Measurements from ENCODE around the gene SRPK3.

Gene SRPK3

DNA sequence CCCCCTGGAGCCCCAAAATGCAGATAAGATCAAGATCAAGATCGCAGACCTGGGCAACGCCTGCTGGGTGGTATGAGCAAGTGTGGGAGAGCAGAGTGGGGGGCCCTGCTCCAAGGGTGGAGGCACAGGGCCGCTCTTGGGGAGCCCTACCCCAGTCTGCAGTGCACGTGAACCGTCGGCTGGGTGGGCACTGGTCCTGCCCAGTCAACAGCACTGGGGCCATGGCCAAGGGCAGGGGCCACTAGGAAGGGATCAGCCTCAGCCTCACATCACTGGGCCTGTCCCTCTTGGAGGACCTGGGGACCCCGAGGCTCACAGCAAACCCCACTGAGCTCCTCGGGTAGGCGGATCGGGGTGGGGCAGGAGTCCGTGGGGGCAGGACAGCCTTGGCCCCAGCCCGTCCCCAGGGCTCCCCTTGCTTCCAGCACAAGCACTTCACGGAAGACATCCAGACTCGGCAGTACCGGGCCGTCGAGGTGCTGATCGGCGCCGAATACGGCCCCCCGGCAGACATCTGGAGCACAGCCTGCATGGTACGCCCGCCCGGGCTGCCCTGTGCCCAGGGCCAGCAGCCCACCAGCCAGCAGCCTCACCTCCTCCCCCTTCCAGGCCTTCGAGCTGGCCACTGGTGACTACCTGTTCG, 3.6 kb downstream of the SRPK3 start:
- DNase-seq (ENCODE audit: low read depth): no peak

DNA sequence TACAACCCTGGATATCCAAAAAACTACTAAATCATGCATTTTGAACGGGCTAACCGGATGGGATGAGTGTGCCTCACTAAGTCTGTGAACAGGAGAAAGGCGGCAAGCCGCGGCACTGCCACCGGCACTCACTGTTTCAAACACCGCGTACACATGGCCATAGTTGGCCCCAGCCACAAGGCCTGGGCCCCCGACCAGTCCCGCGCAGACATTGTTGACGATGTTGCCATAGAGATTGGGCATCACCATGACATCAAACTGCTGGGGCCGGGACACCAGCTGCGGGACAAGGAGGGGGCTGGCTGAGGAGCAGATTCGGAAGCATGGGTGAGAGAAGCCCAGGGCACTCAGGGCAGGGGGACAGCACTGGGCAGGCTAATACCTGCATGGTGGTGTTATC, 5.8 kb downstream of the SRPK3 start:
- no peak for DNase-seq (ENCODE audit: low read depth)

DNA sequence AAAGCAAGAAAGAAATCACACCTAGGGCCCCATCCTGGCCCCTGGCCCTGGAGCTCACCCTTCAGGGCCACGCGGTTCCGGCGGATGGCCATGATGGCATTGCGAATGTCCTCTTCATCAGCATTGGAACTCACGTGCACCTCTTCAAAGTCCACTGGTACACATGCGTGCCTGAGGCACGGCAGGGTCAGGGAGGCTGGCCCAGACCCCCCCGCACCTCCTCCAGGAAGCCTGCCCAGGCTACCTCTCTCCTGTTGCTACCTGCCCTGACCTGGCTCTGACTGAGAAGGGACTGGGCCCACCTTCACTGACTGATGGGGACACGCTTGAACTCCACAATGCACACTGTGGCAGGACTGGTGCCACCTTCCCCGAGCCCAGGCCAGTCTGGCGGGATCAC, 8.8 kb downstream of the SRPK3 start:
- DNase-seq (ENCODE audit: low read depth): no peak

- DNase-seq (ENCODE audit: low read depth): no peak
Observed at GRCh38 chrX:153791104-153791852, 10.4 kb downstream of the SRPK3 start.

DNA sequence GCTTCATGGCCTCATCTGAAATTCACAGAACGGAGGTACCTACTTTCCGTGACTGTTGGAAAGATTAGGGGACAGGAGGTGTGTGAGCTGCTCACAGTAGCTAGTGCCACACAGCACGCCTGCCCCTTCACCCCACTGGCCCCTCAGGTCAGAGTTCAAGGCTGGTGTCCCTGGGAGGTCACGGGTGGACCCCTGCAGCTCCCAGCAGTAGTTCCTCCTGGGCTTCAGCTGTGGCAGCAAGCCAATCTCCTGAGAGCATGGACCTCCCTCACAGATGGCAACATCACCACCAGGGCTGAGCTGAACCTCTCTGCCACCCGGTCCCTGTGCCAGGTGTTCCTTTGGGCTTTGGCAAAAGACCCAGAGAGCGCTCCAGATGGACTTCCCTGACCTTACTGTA, 11.5 kb downstream of the SRPK3 start:
- no peak for DNase-seq (ENCODE audit: low read depth)

DNA sequence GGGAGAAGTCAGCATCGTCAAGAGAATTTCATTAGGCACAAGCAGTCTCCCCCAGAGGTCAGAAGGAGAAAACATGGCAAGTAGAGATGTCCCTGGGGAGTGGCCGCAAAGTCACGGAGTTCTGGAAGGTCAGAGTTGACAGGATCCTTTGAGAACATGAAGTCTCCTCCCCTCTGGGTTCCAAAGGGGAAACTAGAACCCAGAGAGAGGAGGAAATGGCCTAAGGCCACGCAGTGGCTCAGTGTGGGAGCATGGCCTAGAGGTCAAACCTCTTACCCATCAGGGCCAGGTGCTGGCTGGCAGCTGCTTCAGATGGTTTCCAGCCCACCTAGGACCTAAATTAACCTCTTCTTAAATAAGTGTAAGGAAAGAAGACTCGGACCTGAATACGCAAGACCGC, 12.4 kb downstream of the SRPK3 start:
- no peak for DNase-seq (ENCODE audit: low read depth)

DNA sequence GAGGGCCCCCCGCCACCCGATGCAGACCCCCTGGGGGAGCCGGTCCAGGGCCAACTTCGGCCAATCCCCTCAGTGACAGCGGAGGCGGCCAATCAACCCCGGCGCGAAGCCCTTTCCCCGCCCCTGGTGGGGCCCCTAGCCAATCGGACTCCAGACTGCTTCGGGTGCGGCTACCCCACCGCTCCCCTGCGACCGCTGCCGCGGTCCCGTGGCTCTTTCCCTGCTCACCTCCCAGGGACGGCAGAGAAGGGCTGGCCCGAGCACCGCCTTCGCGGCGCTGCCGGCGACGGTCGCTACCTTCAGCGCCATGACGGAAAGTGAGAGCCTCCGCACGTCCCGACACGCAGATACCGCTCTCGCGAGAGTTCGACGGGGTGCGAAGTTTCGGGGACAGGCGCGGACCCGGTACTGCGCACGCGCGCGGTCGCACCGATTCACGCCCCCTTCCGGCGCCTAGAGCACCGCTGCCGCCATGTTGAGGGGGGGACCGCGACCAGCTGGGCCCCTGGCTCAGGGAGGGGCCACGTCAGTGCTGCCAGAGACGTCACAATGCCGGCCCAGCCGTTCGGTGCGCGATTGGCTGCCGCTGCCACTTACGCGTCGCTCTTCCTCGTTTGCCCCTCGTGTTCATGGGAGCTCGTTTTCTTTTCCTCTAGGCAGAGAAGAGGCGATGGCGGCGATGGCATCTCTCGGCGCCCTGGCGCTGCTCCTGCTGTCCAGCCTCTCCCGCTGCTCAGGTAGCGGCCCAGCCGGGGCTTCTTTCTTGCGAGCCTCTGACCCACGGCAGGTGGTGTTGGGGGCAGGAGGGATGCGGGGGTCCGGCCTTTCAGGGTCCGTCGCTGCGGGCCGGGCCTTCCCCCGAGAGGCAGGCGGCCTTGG, 13.4 kb downstream of the SRPK3 start, which contains the start of the genes IDH3G and SSR4:
TSS of gene IDH3G (minus strand) at position 358 of the 879 bp plus-strand sequence. CDS start at position 309, 49 bp downstream.
TSS of gene SSR4 (plus strand) at position 651 of the 879 bp plus-strand sequence. CDS start at position 671, 20 bp downstream.
- DNase-seq (ENCODE audit: low read depth): peak; percentile 88

DNA sequence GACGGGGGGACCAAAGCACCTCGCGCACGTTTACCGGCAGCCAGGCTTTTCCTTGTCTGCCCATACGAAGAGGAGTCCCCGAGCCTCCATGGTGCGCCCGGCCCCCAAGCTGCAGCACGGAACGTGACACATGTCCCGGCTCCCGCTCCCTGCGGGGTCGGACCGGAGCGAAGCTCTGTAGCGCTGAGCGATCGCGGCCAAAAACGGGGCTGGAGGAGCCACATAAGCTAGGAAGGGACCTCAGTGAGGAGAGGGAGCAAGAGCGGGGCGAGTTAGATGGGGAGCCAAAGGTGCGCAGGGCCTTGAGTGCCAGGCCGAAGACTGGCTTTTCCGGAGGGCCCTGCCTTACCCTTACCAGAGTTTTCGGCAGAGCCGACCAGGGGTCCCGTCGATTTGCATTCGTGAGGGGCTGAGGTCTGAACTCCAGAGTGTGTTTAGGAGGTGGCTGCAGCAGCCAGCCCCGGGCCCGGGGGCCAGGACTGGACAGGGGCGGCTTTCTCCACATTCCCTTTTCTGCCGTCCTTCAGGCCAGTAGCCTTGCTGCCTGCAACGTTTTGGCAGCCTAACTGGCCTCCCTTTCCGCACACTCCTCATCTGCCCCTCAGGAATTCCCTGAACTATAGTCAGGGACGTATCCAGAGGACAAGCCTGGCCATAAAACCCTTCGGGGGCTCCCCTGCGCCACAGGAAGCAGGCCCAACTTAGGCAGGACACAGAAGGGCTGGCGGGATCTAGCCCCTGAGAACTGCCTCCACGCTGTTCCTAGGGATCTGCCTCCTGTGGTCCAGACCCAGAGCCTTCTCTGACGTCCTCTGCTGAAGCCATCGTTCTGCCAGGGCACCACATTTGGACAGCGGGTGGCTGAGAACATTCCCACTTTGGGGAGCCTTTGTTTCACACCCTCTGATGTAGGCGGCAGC, 14.3 kb downstream of the SRPK3 start:
- no peak for DNase-seq (ENCODE audit: low read depth)

DNA sequence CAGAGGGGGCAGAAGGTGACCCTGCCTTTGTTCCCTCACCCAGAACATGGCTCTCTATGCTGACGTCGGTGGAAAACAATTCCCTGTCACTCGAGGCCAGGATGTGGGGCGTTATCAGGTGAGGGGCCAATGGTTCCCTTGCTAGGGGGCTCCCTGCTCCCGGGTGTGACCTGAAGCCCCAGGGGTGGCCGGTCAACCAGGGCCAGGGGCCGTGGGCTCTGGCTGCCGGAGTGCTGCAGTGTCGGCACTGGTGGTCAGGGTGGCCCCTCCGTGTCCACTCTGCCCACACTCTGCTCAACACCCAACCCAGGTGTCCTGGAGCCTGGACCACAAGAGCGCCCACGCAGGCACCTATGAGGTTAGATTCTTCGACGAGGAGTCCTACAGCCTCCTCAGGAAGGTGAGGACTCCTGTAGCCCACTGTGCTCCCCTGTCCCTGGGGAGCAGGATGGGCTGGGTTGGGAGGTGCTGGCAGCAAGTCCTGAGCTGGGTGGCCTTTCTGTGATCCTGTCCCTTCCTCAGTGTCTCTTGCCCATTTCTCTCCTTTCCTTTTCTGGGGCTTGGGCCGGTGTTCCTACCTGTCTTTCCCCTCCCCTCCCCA, 16.7 kb downstream of the SRPK3 start:
- DNase-seq (ENCODE audit: low read depth): no peak

GRCh38 chrX:153799326-153799725, 18.5 kb downstream of the SRPK3 start:
- no peak for DNase-seq (ENCODE audit: low read depth)

- no peak for DNase-seq (ENCODE audit: low read depth)
Observed at GRCh38 chrX:153800177-153800722, 19.4 kb downstream of the SRPK3 start.

GRCh38 chrX:153800746-153801145, 19.9 kb downstream of the SRPK3 start:
- no peak for DNase-seq (ENCODE audit: low read depth)

GRCh38 chrX:153801669-153802068, 20.8 kb downstream of the SRPK3 start:
- no peak for DNase-seq (ENCODE audit: low read depth)

- DNase-seq (ENCODE audit: low read depth): no peak
Observed at GRCh38 chrX:153802513-153803045, 21.7 kb downstream of the SRPK3 start.

- no peak for DNase-seq (ENCODE audit: low read depth)
Observed at GRCh38 chrX:153803211-153804099, 22.6 kb downstream of the SRPK3 start.

DNA sequence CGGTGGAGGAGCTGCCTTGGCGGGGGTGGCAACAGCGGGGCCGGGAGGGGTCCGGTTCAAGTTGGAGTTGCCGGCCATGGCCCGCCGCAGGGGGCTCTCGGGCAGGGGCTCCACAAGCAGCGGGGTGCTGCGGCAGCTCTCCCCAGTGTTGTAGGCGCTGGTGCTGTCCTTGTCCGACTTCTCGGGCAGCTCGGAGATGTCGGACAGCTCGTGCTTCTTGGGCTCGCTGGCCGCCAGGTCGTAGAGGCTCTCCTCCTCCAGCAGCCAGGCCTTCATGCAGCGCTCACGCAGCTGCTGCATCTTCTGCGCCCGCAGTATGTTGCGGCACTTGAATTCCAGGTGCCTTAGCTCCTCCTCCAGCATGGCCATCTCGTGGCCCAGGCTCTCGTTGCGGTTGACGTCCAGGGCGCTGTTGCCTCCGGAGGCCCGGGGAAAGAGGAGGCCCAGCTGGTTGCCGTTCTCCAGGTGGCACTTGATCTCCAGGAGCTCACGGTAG, 23.3 kb downstream of the SRPK3 start:
- no peak for DNase-seq (ENCODE audit: low read depth)

DNA sequence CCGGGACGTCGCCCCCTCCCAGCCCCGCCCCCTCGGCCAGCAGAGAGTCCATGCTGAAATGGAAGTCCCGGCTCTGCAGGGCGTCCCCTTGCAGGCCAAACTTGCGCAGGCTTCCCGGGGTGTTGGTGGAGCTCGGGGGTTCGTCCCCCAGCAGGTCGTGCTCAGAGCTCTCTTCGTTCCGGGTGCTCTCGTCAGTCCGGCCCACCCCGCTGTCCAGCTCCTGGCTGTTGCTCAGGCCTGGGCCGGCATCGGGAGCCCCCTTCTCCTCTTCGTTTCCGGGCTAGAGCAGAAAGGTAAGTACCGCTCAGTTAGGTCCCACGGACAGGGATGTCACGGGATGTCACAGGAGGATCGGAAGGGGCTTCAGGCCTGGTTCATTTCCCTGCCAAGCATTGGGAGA, 23.8 kb downstream of the SRPK3 start:
- no peak for DNase-seq (ENCODE audit: low read depth)

GRCh38 chrX:153805436-153805835, 24.6 kb downstream of the SRPK3 start:
- DNase-seq (ENCODE audit: low read depth): no peak

DNA sequence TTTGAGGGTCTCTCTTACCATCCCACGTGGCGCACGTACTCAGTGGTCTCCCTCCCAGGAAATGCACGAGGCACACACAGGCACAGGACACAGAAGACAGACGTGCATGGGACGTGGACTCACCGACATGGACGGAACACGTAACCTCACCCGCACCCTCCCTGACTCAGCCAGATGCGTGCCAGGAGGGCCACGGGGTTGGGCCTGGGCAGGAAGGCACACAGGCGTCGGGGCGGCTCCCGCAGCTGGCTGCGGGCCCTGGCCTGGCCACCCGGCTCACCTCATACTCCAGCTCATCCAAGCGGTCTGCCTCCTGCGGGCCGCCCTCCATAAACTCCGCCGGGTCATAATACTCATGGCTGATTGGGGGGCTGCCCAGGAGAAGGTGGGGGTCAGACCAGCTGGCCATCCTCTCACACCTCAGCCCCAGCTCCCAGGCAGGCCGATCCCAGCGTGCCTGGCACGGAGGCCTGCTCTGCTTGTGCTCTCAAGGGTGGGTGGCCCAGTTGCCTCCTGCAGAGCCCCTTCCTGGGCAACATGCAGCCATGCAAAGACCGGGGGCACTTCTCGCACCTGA, 26.2 kb downstream of the SRPK3 start:
- no peak for DNase-seq (ENCODE audit: low read depth)
